Measurements from ENCODE around the gene IFIT2. TPM values are rescaled to one million over a fixed set of nuclear protein-coding genes. Genes with fewer than 3 reads are reported as not detected.

The IFIT2 gene
- total RNA-seq, 1 experiment from 2014 or later: not detected

DNA sequence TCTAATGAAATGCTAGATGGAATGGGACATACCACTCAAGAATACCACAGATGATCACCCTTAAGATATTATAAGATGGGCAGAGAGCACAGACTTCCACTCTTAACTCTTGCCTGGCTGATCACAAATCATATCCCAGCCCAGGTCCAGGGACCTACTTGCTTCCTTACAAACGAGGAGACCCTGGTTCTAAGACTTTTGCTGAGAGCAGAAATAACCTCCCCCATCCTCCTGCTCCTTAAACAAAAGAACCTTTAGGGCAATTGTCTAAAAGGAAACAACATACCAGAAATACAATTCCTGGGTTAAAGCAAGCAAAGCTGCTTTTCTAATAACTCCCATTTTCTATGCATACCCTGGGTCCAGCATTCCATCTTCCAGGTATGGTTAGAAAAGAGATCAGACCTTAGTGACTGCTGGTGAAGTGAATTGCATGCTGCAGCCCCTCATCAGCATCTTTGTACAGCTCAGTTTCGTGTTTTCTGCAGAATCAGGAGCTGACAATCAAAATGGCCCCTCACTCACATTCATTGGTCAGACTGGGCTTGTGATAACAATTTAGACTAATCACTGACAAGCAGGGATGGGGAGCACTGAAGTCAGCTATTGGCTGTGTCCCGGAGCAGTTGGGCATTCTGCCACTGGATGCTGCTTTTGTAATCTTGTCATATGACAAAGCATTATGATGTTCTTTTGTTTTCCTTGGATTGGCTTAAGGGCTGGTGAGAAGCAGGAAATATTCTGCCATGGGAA is 40.5 kb downstream of the IFIT2 start:
- no peak for DNase-seq
- Histone ChIP-seq H3K4me1 (ENCODE audit: insufficient read depth, low read length) (peaks cover 13% of the 10 kb centered on the region), H3K14ac (ENCODE audit: insufficient read depth, low read length) (no peak overlapping the region), H3K27me3 (ENCODE audit: insufficient read depth, low read length) (no peaks in the 10 kb centered on the region), H4K8ac (replicated peaks; ENCODE audit: insufficient read length, low read depth, low read length) (no peak overlapping the region), H2AK5ac (ENCODE audit: insufficient read length, low read length) (no peak overlapping the region), H2BK20ac (ENCODE audit: low read depth, low read length, poor library complexity, severe bottlenecking) (no peak overlapping the region), H3K79me2 (ENCODE audit: insufficient read depth, low read length) (no peaks in the 10 kb centered on the region), H3K18ac (ENCODE audit: insufficient read length, low read depth, low read length) (no peak overlapping the region), H2AFZ (ENCODE audit: low read length) (no peak overlapping the region), H3K4ac (ENCODE audit: low read depth, low read length) (no peak overlapping the region), H3K23ac (ENCODE audit: insufficient read length, low read depth, low read length) (no peak overlapping the region), H2BK120ac (ENCODE audit: low read depth, low read length, poor library complexity, severe bottlenecking) (no peak overlapping the region), H4K20me1 (ENCODE audit: control insufficient read depth, insufficient read depth, insufficient read length) (no peaks in the 10 kb centered on the region), H3K4me2 (ENCODE audit: insufficient read depth, insufficient read length, low read length) (no peak overlapping the region), H2BK15ac (ENCODE audit: low read depth, low read length) (no peak overlapping the region), H3K27ac (ENCODE audit: insufficient read length, low read depth, low read length) (no peak overlapping the region), H4K5ac (ENCODE audit: insufficient read length, low read depth, low read length) (no peak overlapping the region), H2BK12ac (ENCODE audit: insufficient read length, low read depth, low read length) (no peak overlapping the region), H3K9me3 (ENCODE audit: control insufficient read depth, low read depth, low read length) (no peaks in the 10 kb centered on the region), H3K9ac (ENCODE audit: extremely low read depth, insufficient read length, low read length) (no peak overlapping the region), H3T11ph (ENCODE audit: low read length) (no peak overlapping the region), H2BK5ac (ENCODE audit: insufficient read length, low read length) (no peak overlapping the region), H4K91ac (ENCODE audit: insufficient read length, low read depth, low read length) (no peak overlapping the region), H3K23me2 (ENCODE audit: insufficient read length, low read depth, low read length, poor library complexity, severe bottlenecking) (no peaks in the 10 kb centered on the region), H3K79me1 (ENCODE audit: insufficient read depth, low read depth, low read length, poor library complexity, severe bottlenecking) (no peaks in the 10 kb centered on the region), H3K56ac (ENCODE audit: insufficient read length, low read depth, low read length) (no peak overlapping the region)
- no peaks in the 10 kb centered on the region for H3K27me3 Mint-ChIP-seq (ENCODE audit: low read depth)
- H3K36me3 Mint-ChIP-seq (ENCODE audit: insufficient read depth in 1 of 3, low read depth in 3 of 3): no peaks in the 10 kb centered on the region
- no CpG with 5 or more reads among the region's 3 CpGs for WGBS (ENCODE audit: extremely low coverage, insufficient read length, low lambda C conversion rate)
- H3K4me1 Mint-ChIP-seq: peaks cover 40% of the 10 kb centered on the region in 2 experiments
- TF ChIP-seq CTCF (conservative IDR thresholded peaks at IDR 0.05): no peak
- H3K9me3 Mint-ChIP-seq: no peaks in the 10 kb centered on the region
- no peak overlapping the region for H3K4me3 Mint-ChIP-seq
- no peak overlapping the region for H3K27ac Mint-ChIP-seq

All from H9 (cell line).